GDM1 (cell line): ENCODE data around the gene OSTF1.

Experiments used
- DNase-seq: peaks from one replicate; lab custom pipeline; 2025; lab: John Stamatoyannopoulos, UW

The OSTF1 gene

GRCh38 chr9:75087824-75088645 is at the start of gene OSTF1, which contains the start of gene NMRK1:
OSTF1 (plus strand) TSS chr9:75088514; CDS start chr9:75088693, 179 bp downstream.
NMRK1 (minus strand) TSS chr9:75088155; CDS start chr9:75083115, 5,040 bp downstream.
- peak; percentile 97 for DNase-seq

GRCh38 chr9:75039009-75039408 is 49.3 kb upstream of the OSTF1 start:
- DNase-seq = no peak

GRCh38 chr9:75039801-75040200 is 48.5 kb upstream of the OSTF1 start:
- no peak for DNase-seq

GRCh38 chr9:75041041-75041440 is 47.3 kb upstream of the OSTF1 start:
- DNase-seq = no peak

- no peak for DNase-seq
These were observed 41.5 kb upstream of the OSTF1 start for GRCh38 chr9:75046725-75047345.

GRCh38 chr9:75047506-75047905 is 40.8 kb upstream of the OSTF1 start:
- DNase-seq = no peak

GRCh38 chr9:75051285-75051684 is 37.0 kb upstream of the OSTF1 start:
- no peak for DNase-seq

- no peak for DNase-seq
These were observed 34.4 kb upstream of the OSTF1 start for GRCh38 chr9:75053869-75054268.

- DNase-seq = no peak
These were observed 33.8 kb upstream of the OSTF1 start for GRCh38 chr9:75054368-75055001.

- no peak for DNase-seq
These were observed 27.1 kb upstream of the OSTF1 start for GRCh38 chr9:75061169-75061568.

GRCh38 chr9:75063556-75064305 is 24.6 kb upstream of the OSTF1 start:
- DNase-seq = no peak

GRCh38 chr9:75064307-75065025 is 23.8 kb upstream of the OSTF1 start:
- no peak for DNase-seq

GRCh38 chr9:75065510-75065909 is 22.8 kb upstream of the OSTF1 start:
- DNase-seq = no peak

GRCh38 chr9:75067894-75068293 is 20.4 kb upstream of the OSTF1 start:
- no peak for DNase-seq

GRCh38 chr9:75069171-75069570 is 19.1 kb upstream of the OSTF1 start:
- no peak for DNase-seq

- no peak for DNase-seq
These were observed 16.7 kb upstream of the OSTF1 start for GRCh38 chr9:75071530-75072122.

GRCh38 chr9:75072895-75073294 is 15.4 kb upstream of the OSTF1 start:
- no peak for DNase-seq

GRCh38 chr9:75081632-75082031 is 6.7 kb upstream of the OSTF1 start:
- no peak for DNase-seq

GRCh38 chr9:75083188-75083970 is 4.9 kb upstream of the OSTF1 start:
- no peak for DNase-seq

- no peak for DNase-seq
These were observed 4.1 kb upstream of the OSTF1 start for GRCh38 chr9:75084081-75084672.
